GM12873 (cell line): ENCODE data around the gene PACRG.

ENCODE experiments used
- TF ChIP-seq, protein P1 (sequence below): IDR thresholded peaks from 2 replicates; pipeline ENCODE4 v1.5.1; 2012; ENCODE audit warnings: low read depth, mild to moderate bottlenecking, moderate library complexity, low read length, control low read depth; ENCODE audit not compliant: insufficient read depth; ENCODE audit errors: missing control alignments

PACRG gene

DNA sequence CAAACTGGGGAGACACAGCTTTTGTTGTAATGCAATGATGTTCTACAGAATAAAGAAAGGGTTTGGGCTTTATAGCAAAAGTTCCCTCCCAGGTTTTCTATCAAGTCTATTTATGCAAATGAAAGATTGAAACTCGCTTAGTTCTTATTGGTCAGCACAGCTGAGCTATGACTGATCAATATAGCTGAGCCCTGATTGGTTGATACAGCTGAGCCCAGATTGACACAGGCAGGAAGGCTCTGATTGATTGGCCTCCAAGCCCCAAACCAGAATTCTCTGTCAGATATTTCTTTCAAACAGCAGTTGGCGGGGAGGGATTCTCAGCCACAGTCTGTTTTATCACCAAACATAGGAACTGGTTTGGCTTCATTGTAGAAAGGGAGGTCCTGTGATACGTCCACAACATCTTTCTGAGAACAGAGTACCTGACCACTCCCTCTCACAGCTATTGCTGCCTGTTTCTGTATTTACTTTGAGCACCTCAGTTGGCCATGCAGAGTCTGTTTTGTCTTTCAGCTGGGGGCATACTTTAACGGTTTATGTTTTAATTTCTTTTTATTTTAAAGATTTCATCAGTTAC, 223.5 kb downstream of the PACRG start:
- TF ChIP-seq, protein P1, sequence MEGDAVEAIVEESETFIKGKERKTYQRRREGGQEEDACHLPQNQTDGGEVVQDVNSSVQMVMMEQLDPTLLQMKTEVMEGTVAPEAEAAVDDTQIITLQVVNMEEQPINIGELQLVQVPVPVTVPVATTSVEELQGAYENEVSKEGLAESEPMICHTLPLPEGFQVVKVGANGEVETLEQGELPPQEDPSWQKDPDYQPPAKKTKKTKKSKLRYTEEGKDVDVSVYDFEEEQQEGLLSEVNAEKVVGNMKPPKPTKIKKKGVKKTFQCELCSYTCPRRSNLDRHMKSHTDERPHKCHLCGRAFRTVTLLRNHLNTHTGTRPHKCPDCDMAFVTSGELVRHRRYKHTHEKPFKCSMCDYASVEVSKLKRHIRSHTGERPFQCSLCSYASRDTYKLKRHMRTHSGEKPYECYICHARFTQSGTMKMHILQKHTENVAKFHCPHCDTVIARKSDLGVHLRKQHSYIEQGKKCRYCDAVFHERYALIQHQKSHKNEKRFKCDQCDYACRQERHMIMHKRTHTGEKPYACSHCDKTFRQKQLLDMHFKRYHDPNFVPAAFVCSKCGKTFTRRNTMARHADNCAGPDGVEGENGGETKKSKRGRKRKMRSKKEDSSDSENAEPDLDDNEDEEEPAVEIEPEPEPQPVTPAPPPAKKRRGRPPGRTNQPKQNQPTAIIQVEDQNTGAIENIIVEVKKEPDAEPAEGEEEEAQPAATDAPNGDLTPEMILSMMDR, result no peak

DNA sequence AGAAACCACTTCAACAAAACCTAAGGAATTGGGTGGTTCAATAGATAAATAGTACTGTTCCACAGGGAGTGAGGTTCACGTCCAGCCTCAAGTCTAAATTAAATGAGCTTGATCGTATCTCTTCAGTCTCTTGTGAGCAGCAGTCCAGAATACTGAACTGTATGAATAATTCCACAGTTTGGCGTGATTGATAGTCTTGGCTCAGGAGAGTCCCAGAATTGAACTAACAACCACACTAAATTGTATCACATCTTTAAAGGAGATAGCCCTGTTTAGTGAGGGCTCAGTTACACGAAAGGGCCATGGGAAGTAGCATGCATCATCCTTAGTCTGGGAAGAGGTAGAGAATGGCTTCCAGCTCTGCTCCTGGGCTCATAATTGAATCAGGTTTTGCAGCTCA, 224.6 kb downstream of the PACRG start:
- TF ChIP-seq, protein P1, result no peak

- TF ChIP-seq, protein P1, result no peak
These were observed 229.3 kb downstream of the PACRG start for GRCh38 chr6:162957062-162957461.

- TF ChIP-seq, protein P1, result no peak
These were observed 233.1 kb downstream of the PACRG start for GRCh38 chr6:162960679-162961457.

DNA sequence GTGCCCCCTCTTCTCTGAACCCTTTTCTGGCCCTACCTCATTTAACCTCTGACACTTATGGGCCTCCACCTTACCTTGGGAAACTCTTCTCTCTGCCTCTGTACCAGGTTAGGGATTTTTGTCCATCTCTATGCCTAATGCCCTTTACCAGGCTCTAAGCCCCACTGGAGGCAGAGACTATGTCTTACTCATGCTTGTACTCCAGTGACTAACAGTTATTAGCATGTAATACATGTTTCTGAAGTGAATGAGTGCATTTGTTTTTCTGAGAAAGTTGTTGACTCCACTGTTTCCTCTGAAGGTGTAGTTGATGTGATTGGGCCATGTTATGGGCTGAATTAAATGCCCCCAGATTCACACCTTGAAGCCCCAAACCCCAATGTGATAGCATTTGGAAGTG, 234.3 kb downstream of the PACRG start:
- TF ChIP-seq, protein P1, result no peak

- TF ChIP-seq, protein P1, result no peak
These were observed 236.1 kb downstream of the PACRG start for GRCh38 chr6:162963861-162964260.

- TF ChIP-seq, protein P1, result no peak
These were observed 236.8 kb downstream of the PACRG start for GRCh38 chr6:162964488-162965140.
